Kidney capillary endothelial cell (primary cell): Measurements from ENCODE around the gene NUDCD2.
"Not testable (repeated sequence)": the region's sequence is repeated elsewhere in the genome, so short reads cannot be mapped to it uniquely, and the experiment has no call there.

ENCODE experiments used
- DNase-seq: peaks from one replicate; pipeline ENCODE4 v3.0.0-alpha.2; 2018; ENCODE audit warnings: low spot score

Gene NUDCD2

DNA sequence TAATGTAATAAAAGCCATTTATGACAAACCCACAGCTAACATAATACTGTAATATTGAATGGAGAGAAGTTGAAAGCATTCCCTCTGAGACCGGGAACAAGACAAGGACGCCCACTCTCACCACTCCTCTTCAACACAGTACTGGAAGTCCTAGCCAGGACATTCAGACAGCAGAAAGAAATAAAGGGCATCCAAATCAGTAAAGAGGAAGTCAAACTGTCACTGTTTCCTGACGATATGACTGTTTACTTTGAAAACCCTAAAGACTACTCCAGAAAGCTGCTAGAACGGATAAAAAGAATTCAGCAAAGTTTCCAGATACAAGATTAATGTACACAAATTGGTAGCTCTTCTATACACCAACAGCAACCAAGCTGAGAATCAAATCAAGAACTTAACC, 33.8 kb downstream of the NUDCD2 start:
- not testable (repeated sequence) for DNase-seq

DNA sequence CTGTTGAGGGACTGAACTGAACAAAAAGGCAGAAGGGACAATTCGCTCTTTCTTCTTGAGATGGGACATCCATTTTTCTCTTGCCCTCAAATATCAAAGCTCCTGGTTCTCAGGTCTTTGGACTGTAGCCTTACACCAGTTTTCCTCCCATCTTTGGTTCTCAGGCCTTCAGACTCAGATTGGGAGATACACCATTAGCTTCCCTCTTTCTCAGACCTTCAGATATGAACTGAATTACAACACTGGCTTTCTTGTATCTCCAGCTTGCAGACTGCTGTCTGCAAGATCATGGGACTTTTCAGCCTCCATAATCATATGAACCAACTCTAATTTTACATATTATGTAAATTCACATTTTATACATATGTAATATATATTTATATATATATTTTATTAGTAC, 35.1 kb downstream of the NUDCD2 start:
- no peak for DNase-seq

DNA sequence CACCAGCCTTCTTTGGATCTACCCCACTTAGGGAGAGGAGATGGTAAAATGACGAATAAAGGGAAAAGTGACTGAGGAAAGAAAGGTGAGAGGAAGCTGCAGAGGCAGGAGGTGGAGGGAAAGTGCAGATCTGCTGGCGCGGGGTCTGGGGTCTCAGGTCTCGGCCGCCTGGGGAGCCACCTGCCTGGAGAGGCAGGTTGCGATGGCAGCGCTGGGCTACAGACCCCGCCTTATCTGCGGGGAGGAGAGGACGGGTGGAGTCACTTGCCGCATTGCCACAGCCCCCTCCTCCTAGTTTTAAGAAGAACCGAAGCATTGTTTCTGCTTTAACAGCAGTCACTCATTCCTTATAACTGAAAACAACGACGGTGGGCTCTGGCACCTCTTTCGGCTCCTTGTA, 44.2 kb downstream of the NUDCD2 start:
- not testable (repeated sequence) for DNase-seq

DNA sequence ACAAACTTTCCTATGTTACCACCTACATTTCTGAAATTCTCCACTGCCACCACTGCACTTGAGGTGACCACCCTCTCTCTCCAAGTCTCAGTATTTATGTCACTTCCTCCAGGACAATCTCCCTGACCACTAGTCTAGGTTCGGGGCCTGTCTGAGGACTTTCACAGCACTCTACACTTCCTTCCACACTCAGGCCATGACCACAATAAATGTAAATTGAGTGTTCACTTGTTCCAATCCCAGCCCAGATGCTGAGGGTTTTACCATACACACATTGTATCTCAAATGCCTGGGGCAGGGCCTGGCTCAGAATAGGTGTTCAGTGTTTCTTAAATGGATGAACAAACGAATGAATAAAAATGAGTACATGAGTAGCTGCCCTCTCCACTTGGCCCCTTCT, 49.4 kb downstream of the NUDCD2 start:
- no peak for DNase-seq

DNA sequence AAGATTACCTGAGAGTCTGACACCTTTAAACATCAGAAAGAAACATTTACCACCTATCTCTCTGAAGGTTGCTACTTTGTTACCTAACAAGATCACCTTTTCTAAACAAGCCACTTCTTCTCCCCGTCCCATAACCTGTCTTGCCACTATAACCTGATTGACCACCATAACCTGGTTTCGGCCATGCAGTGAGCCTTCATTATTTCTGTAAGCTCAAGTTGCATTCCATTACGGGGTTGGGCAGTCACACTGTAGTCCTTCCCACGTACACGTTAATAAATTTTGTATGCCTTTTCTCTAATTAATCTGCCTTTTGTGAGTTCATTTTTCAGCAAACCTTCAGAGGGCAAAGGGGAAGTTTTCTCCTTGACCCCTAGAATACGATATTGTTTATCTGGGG, 50.5 kb downstream of the NUDCD2 start:
- no peak for DNase-seq

DNA sequence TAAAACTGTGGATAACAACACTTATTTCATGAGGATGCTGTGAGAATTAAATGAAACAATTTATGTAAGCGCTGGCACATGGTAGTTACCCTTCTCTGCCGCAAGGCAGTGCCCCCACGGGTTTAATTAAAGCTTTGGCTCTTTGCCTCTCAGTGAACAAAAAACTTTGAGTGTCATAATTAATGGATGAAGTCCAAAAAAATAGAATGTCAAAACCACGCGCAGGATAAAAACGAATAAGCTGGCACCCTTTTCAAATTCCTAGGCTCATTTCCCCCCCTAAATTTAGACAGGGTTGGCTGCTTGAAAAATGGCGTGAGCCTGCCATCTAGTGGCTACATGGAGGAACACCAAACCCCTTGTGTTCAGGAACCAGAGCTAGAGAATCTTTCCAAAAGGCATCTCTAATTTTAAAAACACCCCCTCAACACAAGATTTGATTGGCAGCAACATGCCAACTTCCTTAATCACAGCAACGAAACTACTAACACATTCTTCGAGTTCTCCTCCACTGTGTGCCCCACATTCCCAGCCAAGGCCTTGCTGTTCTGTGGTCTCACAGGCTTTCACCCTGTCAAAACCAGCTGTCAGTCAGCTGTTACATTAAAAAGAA, 51.5 kb downstream of the NUDCD2 start:
- DNase-seq = peak; percentile 59

DNA sequence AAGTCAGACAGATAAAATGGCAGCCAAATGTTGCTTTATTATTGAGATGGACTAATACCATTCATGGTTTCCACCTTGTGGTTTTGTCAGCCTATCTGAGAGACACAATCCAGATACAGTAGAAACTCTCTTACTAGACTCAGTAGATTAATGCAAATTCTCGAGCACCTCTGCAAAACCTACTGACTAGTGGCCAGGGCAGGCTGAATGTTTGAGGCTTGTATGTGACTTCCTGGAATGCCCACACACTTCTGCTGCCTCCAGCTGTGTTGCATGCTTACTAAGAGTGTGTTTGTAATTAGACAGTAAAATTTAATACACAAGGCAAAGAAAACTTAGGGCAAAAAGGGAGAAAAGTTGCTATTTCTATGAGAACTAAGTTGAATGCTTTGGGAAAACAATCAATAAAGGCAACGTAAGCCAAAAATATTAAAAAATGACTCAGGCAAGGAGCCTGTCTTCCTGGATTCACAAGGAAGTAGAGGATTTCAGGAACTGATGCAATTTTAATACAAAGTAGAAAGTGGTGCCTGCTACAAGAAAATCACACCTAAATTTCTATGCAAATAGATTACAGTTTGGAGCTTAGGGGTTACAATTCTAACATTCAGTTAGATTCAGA, 52.8 kb downstream of the NUDCD2 start:
- peak; percentile 11 for DNase-seq

DNA sequence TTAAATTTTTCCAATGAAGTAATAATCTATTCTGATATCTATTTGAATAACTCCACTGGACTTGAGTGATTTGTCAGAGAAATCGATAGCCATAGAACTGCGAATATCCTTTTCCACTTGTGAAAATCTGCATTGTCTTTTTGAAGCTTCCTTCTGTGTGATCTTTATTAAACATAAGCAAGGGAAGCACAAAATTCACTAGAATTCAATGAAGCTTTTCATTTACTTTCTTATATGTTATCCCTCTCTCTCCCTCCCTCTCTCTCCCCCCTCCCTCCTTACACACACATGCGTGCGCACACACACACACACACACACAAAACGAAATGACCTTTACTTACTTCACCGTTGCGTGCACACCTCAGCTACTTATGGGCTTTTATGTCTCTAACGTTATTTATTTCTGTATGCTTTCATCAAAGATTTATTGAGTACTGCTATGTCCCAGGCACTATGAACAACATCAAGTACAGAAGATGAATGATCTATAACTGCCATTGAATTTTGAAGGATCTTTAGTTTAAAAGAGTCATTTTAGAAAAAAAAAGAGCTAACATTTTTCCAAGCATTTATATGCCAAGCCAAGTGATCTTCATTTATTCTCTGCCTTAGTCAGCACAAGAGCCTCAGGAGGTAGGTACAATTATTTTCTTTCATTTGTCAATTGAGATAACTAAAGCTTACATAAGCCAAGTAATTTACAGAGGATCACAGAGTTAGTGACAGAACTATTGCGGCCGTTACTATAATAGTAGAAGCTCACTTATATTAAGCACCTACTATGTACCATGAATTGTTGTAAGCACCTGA, 55.3 kb downstream of the NUDCD2 start:
- no peak for DNase-seq

DNA sequence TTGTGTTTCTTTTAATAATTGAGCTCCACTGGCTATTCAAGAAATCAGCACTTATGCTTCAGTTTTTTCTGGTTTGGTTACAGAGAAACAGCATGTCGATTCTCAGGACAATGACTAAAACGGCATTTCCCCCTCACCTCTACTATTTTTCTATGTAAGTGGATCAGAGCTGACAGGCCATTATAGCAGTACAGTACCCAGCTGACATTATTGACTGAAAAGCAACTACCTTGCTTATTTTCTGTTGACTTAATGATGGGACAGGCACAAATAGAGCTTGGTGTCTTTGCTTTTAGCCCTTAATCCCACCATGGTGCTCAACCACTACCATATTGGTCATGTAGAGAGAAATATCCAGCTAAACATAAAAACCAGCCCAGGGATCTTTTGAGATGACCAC, 57.9 kb downstream of the NUDCD2 start:
- DNase-seq = no peak

DNA sequence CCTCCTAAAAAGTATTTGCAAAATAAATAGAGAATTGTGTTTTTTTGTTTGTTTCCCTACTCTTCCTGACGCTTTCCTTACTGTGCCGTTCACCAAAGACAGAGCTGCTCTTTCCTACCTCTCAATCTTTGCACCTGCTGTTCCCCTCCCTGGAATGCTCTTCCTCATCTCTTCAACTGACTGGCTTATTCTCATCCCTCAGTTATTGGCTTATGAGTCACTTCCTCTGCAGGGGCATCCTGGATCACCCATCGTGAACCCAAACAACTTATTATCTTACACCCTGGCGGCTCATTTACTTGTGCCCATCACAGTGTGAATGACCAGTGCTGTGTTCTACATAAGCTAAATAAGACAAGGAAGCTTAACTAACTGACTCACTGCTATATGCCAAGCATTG, 58.6 kb downstream of the NUDCD2 start:
- DNase-seq = no peak

DNA sequence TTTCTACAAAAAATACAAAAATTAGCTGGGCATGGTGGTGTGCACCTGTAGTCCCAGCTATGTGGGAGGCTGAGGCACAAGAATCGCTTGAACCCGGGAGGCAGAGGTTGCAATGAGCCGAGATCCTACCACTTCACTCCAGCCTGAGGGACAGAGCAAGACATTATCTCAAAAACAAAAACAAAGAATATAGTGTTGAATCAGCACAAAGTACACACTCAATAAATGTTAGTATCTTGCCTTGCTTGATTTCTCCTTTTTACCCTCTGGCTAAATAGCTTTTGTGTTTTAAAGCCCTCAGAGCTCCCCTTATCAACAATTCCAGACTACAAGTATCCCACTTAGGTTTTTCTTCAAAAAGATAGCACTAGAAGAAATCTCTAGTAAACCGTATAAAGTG, 60.0 kb downstream of the NUDCD2 start:
- DNase-seq = no peak

DNA sequence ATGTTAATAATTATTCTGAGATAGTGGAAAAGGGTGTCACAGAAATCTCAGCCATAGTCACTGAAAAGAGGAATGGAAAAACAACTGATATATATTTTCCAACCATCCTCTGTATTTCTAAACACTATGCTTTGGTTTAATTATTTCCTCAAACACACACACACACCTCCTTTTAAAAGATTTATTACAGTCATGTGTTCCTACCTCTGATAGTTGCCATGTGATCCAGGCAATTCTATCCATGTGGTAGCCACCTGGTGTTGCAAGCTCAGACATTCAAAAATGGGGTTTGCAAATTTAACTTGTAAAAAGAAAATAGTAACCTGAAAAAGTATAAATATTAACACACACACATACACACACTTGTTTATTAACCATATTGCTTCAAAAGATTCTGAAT, 62.5 kb downstream of the NUDCD2 start:
- no peak for DNase-seq

DNA sequence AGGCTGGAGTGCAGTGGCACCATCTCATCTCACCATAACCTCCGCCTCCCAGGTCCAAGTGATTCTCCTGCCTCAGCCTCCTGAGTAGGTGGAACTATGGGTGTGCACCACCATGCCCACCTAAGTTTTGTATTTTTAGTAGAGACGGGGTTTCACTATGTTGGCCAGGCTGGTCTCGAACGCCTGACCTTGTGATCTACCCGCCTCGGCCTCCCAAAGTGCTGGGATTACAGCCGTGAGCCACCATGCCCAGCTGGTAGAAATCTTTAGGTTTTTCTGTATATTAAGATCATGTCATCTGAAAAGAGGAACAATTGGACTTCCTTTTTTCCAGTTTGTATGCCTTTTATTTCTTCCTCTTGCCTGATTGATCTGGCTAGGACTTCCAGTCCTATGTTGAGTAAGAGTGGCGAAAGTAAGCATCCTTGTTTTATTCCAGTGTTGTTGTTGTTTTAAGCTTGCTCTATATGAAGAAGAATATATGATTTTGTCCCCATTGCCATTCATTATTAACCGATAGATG, 63.0 kb downstream of the NUDCD2 start:
- DNase-seq = not testable (repeated sequence)
